HEK293T (cell line): ENCODE measurements around the gene LRRC4C.
"Not testable (repeated sequence)": the region's sequence is repeated elsewhere in the genome, so short reads cannot be mapped to it uniquely, and the experiment has no call there.

Experiments used
- CTCF ChIA-PET: fragments of 350-600 bp; formaldehyde crosslinking; extraction: SDS; loops from one replicate; lab custom pipeline; 2021; ENCODE audit warnings: antibody characterized with exemption, inconsistent platforms; lab: Yijun Ruan, JAX
- POLR2A ChIA-PET: fragments of 350-600 bp; formaldehyde crosslinking; extraction: SDS; loops from one replicate; lab custom pipeline; 2020; ENCODE audit warnings: antibody characterized with exemption, inconsistent platforms; lab: Yijun Ruan, JAX
- DNase-seq: peaks from one replicate; pipeline ENCODE4 v3.0.0; 2012; ENCODE audit warnings: mixed read lengths; ENCODE audit errors: extremely low spot score
- ARNT ChIP-seq: fragments of 450-650 bp; IDR thresholded peaks from 2 replicates; pipeline ENCODE4 v1.6.1; 2017; ENCODE audit warnings: mild to moderate bottlenecking
- BHLHE40 ChIP-seq: fragments of 450-650 bp; IDR thresholded peaks from 2 replicates; pipeline ENCODE4 v1.6.1; 2016; ENCODE audit warnings: mild to moderate bottlenecking, moderate library complexity, borderline replicate concordance
- CTBP1 ChIP-seq: fragments of 450-650 bp; IDR thresholded peaks from 2 replicates; pipeline ENCODE4 v1.6.1; 2016; ENCODE audit warnings: borderline replicate concordance
- ELF4 ChIP-seq: fragments of 450-650 bp; IDR thresholded peaks from 2 replicates; pipeline ENCODE4 v1.6.1; 2017; ENCODE audit warnings: antibody characterized with exemption
- FOXA1 ChIP-seq: fragments of 450-650 bp; IDR thresholded peaks from 2 replicates; pipeline ENCODE4 v1.6.1; 2016; ENCODE audit warnings: mild to moderate bottlenecking
- FOXK2 ChIP-seq: fragments of 450-650 bp; IDR thresholded peaks from 2 replicates; pipeline ENCODE4 v1.6.1; 2016; ENCODE audit warnings: mild to moderate bottlenecking
- FOXM1 ChIP-seq: fragments of 450-650 bp; IDR thresholded peaks from 2 replicates; pipeline ENCODE4 v1.6.1; 2017; ENCODE audit warnings: mild to moderate bottlenecking, borderline replicate concordance
- HDGF ChIP-seq: fragments of 450-650 bp; IDR thresholded peaks from 2 replicates; pipeline ENCODE4 v1.6.1; 2017; ENCODE audit warnings: antibody characterized with exemption, borderline replicate concordance
- L3MBTL2 ChIP-seq: fragments of 450-650 bp; conservative IDR thresholded peaks from 2 replicates; pipeline ENCODE4 v1.6.1; 2016; ENCODE audit warnings: mild to moderate bottlenecking
- LEF1 ChIP-seq: fragments of 450-650 bp; IDR thresholded peaks from 2 replicates; pipeline ENCODE4 v1.6.1; 2017; ENCODE audit warnings: mild to moderate bottlenecking, borderline replicate concordance
- NFRKB ChIP-seq: fragments of 450-650 bp; IDR thresholded peaks from 2 replicates; pipeline ENCODE4 v1.6.1; 2016; ENCODE audit warnings: mild to moderate bottlenecking, moderate library complexity
- PKNOX1 ChIP-seq: fragments of 450-650 bp; IDR thresholded peaks from 2 replicates; pipeline ENCODE4 v1.6.1; 2016
- SP1 ChIP-seq: fragments of 450-650 bp; IDR thresholded peaks from 2 replicates; pipeline ENCODE4 v1.6.1; 2017
- SUZ12 ChIP-seq: fragments of 450-650 bp; IDR thresholded peaks from 2 replicates; pipeline ENCODE4 v1.6.1; 2016; ENCODE audit warnings: mild to moderate bottlenecking
- TARDBP ChIP-seq: fragments of 450-650 bp; IDR thresholded peaks from 2 replicates; pipeline ENCODE4 v1.6.1; 2016
- ZNF384 ChIP-seq: fragments of 450-650 bp; IDR thresholded peaks from 2 replicates; pipeline ENCODE4 v1.6.1; 2016

The LRRC4C gene

GRCh38 chr11:40219401-40219800 lies 1240.1 kb downstream of the LRRC4C start:
- ChIA-PET POLR2A (no interaction called here), CTCF (no interaction called here)
- TF ChIP-seq L3MBTL2: no peak
- no peak for TF ChIP-seq ARNT
- no peak for TF ChIP-seq NFRKB
- no peak for DNase-seq

GRCh38 chr11:40215556-40215955 lies 1243.9 kb downstream of the LRRC4C start:
- DNase-seq: no peak
- TF ChIP-seq FOXK2: no peak
- TF ChIP-seq SP1: no peak
- no peak for TF ChIP-seq HDGF
- no peak for TF ChIP-seq LEF1
- no peak for TF ChIP-seq BHLHE40
- no peak for TF ChIP-seq L3MBTL2
- no peak for TF ChIP-seq NFRKB
- no peak for TF ChIP-seq ZNF384
- TF ChIP-seq FOXA1: no peak
- TF ChIP-seq TARDBP: no peak
- TF ChIP-seq FOXM1: no peak
- no peak for TF ChIP-seq CTBP1
- TF ChIP-seq ELF4: no peak
- no peak for TF ChIP-seq PKNOX1
- ChIA-PET POLR2A (no interaction called here), CTCF (no interaction called here)

GRCh38 chr11:40207416-40207815 lies 1252.0 kb downstream of the LRRC4C start:
- no peak for TF ChIP-seq NFRKB
- no peak for TF ChIP-seq ARNT
- no peak for TF ChIP-seq PKNOX1
- TF ChIP-seq LEF1: no peak
- TF ChIP-seq ZNF384: no peak
- TF ChIP-seq ELF4: no peak
- TF ChIP-seq L3MBTL2: no peak
- no peak for TF ChIP-seq FOXA1
- TF ChIP-seq BHLHE40: no peak
- TF ChIP-seq SP1: no peak
- TF ChIP-seq TARDBP: no peak
- DNase-seq: no peak
- ChIA-PET CTCF (no interaction called here), POLR2A (no interaction called here)

- ChIA-PET POLR2A (no interaction called here), CTCF (interaction anchor here (0.6 kb wide), 1 partner anchor 164 kb away, joined by 3 read pairs; no protein-coding TSS in a partner anchor)
- DNase-seq: no peak
- TF ChIP-seq TARDBP: no peak
- no peak for TF ChIP-seq BHLHE40
- no peak for TF ChIP-seq FOXA1
- TF ChIP-seq SUZ12: no peak
- no peak for TF ChIP-seq SP1
- TF ChIP-seq ZNF384: no peak
- TF ChIP-seq ARNT: no peak
- no peak for TF ChIP-seq NFRKB
- TF ChIP-seq ELF4: no peak
- TF ChIP-seq CTBP1: no peak
- no peak for TF ChIP-seq PKNOX1
- no peak for TF ChIP-seq FOXM1
- TF ChIP-seq LEF1: no peak
- no peak for TF ChIP-seq HDGF
- TF ChIP-seq L3MBTL2: no peak
Measured at GRCh38 chr11:40204228-40204627, 1255.2 kb downstream of the LRRC4C start.

- no peak for DNase-seq
- TF ChIP-seq CTBP1 (no peak), FOXA1 (no peak), FOXK2 (no peak), L3MBTL2 (no peak), ARNT (no peak), ZNF384 (no peak), TARDBP (no peak), ELF4 (no peak), NFRKB (no peak), HDGF (no peak)
- ChIA-PET POLR2A (no interaction called here), CTCF (no interaction called here)
Measured at GRCh38 chr11:40203606-40204005, 1255.8 kb downstream of the LRRC4C start.

- TF ChIP-seq CTBP1 (no peak), HDGF (no peak), ARNT (no peak), SP1 (no peak), PKNOX1 (no peak), BHLHE40 (no peak)
- POLR2A ChIA-PET: no interaction called here
- CTCF ChIA-PET: interaction anchor here (1.0 kb wide), 1 partner anchor 11 kb away, joined by 4 read pairs; no protein-coding TSS in a partner anchor
- DNase-seq: no peak
Measured at GRCh38 chr11:40202589-40203270, 1256.7 kb downstream of the LRRC4C start.

- CTCF ChIA-PET, POLR2A ChIA-PET, DNase-seq: not testable (repeated sequence)
Measured at GRCh38 chr11:40192590-40192989, 1266.9 kb downstream of the LRRC4C start.
